KMS-11 (cell line): ENCODE data around the gene PLEKHO2.

Experiments
- H2AFZ ChIP-seq: fragments of 200-600 bp; sonication (generic); 2 replicates; pipeline ENCODE4 v1.6.1; 2016; ENCODE audit warnings: antibody characterized with exemption, mixed run types, low read depth
- H3K27ac ChIP-seq: fragments of 200-600 bp; sonication (generic); 2 replicates; pipeline ENCODE4 v1.6.1; 2016; ENCODE audit warnings: mild to moderate bottlenecking, mixed run types
- H3K27me3 ChIP-seq: fragments of 200-600 bp; sonication (generic); 2 replicates; pipeline ENCODE4 v1.6.1; 2017; ENCODE audit warnings: mild to moderate bottlenecking, low read depth, mixed run types, moderate library complexity; ENCODE audit not compliant: insufficient read depth
- H3K36me3 ChIP-seq: fragments of 200-600 bp; sonication (generic); 2 replicates; pipeline ENCODE4 v1.6.1; 2017; ENCODE audit warnings: mild to moderate bottlenecking, mixed run types; ENCODE audit not compliant: insufficient read depth
- H3K4me1 ChIP-seq: fragments of 200-600 bp; sonication (generic); 2 replicates; pipeline ENCODE4 v1.6.1; 2016; ENCODE audit warnings: mild to moderate bottlenecking, low read depth, mixed run types; ENCODE audit not compliant: poor library complexity, severe bottlenecking
- H3K4me2 ChIP-seq: fragments of 200-600 bp; sonication (generic); 2 replicates; pipeline ENCODE4 v1.7.0; 2016; ENCODE audit warnings: mild to moderate bottlenecking, mixed run types
- H3K4me3 ChIP-seq: fragments of 200-600 bp; sonication (generic); IDR thresholded peaks from 2 replicates; pipeline ENCODE4 v1.6.1; 2017; ENCODE audit warnings: low read depth, low read length, mixed read lengths; ENCODE audit not compliant: insufficient read depth
- H3K79me2 ChIP-seq: fragments of 200-600 bp; sonication (generic); 2 replicates; pipeline ENCODE4 v1.6.1; 2016; ENCODE audit warnings: low read depth, mixed run types; ENCODE audit not compliant: insufficient read depth
- H3K9ac ChIP-seq: fragments of 200-600 bp; sonication (generic); 2 replicates; pipeline ENCODE4 v1.6.1; 2016; ENCODE audit warnings: mild to moderate bottlenecking, mixed run types
- H4K20me1 ChIP-seq: fragments of 200-600 bp; sonication (generic); 2 replicates; pipeline ENCODE4 v1.6.1; 2016; ENCODE audit warnings: mild to moderate bottlenecking, mixed run types; ENCODE audit not compliant: insufficient read depth
- CTCF ChIP-seq: fragments of 200-600 bp; sonication (generic); conservative IDR thresholded peaks from 2 replicates; pipeline ENCODE4 v1.6.1; 2017; ENCODE audit warnings: low read depth, mild to moderate bottlenecking, antibody characterized with exemption, low read length, moderate library complexity, mixed read lengths

Gene PLEKHO2

GRCh38 chr15:64909546-64909945 is 67.8 kb downstream of the PLEKHO2 start:
- peaks cover 12% of the 10 kb centered on the region for H3K4me1 ChIP-seq
- no peak for TF ChIP-seq CTCF
- H3K4me2 ChIP-seq = no peak overlapping the region
- no peak overlapping the region for H3K9ac ChIP-seq
- H3K4me3 ChIP-seq = no peak overlapping the region
- no peaks in the 10 kb centered on the region for H3K79me2 ChIP-seq
- H3K36me3 ChIP-seq = no peaks in the 10 kb centered on the region
- H2AFZ ChIP-seq = no peak overlapping the region
- H3K27ac ChIP-seq = no peak overlapping the region
- H4K20me1 ChIP-seq = no peaks in the 10 kb centered on the region
- no peaks in the 10 kb centered on the region for H3K27me3 ChIP-seq

GRCh38 chr15:64911311-64912186 is 69.8 kb downstream of the PLEKHO2 start, which contains the start of gene ANKDD1A:
TSS of gene ANKDD1A (plus strand) at chr15:64911902. CDS start at chr15:64911931, 29 bp downstream.
- H2AFZ ChIP-seq = peak within 1 kb of the TSS; percentile 92
- peak within 1 kb of the TSS; percentile 91 for H3K4me2 ChIP-seq
- H3K4me1 ChIP-seq = peaks cover 12% of the 10 kb centered on the region
- H3K4me3 ChIP-seq = no peak within 1 kb of the TSS
- H3K9ac ChIP-seq = peak within 1 kb of the TSS; percentile 37; the same call in 1 of the 2 replicates
- no peaks in the 10 kb centered on the region for H3K27me3 ChIP-seq
- no peaks in the 10 kb centered on the region for H3K36me3 ChIP-seq
- no peaks in the 10 kb centered on the region for H4K20me1 ChIP-seq
- H3K27ac ChIP-seq = peak within 1 kb of the TSS; percentile 14; the same call in 1 of the 2 replicates
- no peak for TF ChIP-seq CTCF
- H3K79me2 ChIP-seq = no peaks in the 10 kb centered on the region

- Histone ChIP-seq H3K9ac (0 out of 2 replicates have a peak overlapping the region, but pooled peaks have one; percentile 37), H4K20me1 (no peaks in the 10 kb centered on the region), H3K36me3 (no peaks in the 10 kb centered on the region), H3K79me2 (no peaks in the 10 kb centered on the region), H3K4me1 (peaks cover 12% of the 10 kb centered on the region), H3K27me3 (no peaks in the 10 kb centered on the region), H3K4me2 (peak overlapping the region; percentile 91), H3K4me3 (no peak overlapping the region), H3K27ac (no peak overlapping the region), H2AFZ (peak overlapping the region; percentile 92)
- TF ChIP-seq CTCF = no peak
Observed at GRCh38 chr15:64912379-64913325, 70.9 kb downstream of the PLEKHO2 start.

GRCh38 chr15:64915518-64916227 is 74.0 kb downstream of the PLEKHO2 start:
- Histone ChIP-seq H3K9ac (no peak overlapping the region), H3K79me2 (no peaks in the 10 kb centered on the region), H4K20me1 (no peaks in the 10 kb centered on the region), H3K27me3 (no peaks in the 10 kb centered on the region), H3K4me3 (no peak overlapping the region), H3K27ac (no peak overlapping the region), H3K4me2 (no peak overlapping the region), H3K4me1 (peaks cover 11% of the 10 kb centered on the region), H2AFZ (no peak overlapping the region), H3K36me3 (no peaks in the 10 kb centered on the region)
- TF ChIP-seq CTCF = no peak
